T-cell (primary cell): Measurements from ENCODE around the gene AIG1. TPM values are rescaled to one million over a fixed set of nuclear protein-coding genes. Genes with fewer than 3 reads are reported as not detected.

Experiments
- ATAC-seq, 4 experiments: fragments of 200-7000 bp in 3 of 4; fragments of 150-1000 bp in 1 of 4; cut with Tn5 transposase; replicated peaks in 1 of 4; 1 replicate in 3 of 4; 2 replicates in 1 of 4; pipeline ENCODE4 v1.10.0; 2021; ENCODE audit warnings: moderate library complexity in 3 of 4, mild to moderate bottlenecking in 2 of 4, moderate number of reproducible peaks in 1 of 4
- CTCF ChIA-PET, 2 donors: fragments of 300-600 bp; sonication (Branson Sonifier 250); formaldehyde crosslinking; loops; one replicate each; lab custom pipeline; 2022; ENCODE audit warnings: antibody characterized with exemption in 2 of 2; lab: Charles Lee
- POLR2A ChIA-PET, 2 donors: fragments of 300-600 bp; sonication (Branson Sonifier 250); formaldehyde crosslinking; loops; one replicate each; lab custom pipeline; 2022; ENCODE audit warnings: antibody characterized with exemption in 2 of 2; lab: Charles Lee
- DNase-seq, 35 experiments: peaks; one replicate each; pipeline versions ENCODE4 v3.0.0 to v3.0.0-alpha.2; 2013 to 2023
- H3K27ac ChIP-seq: one replicate; pipeline ENCODE4 v1.5.1; 2013; ENCODE audit warnings: low read length
- H3K27me3 ChIP-seq, 2 experiments: replicated peaks in 1 of 2; 1 replicate in 1 of 2; 2 replicates in 1 of 2; pipeline versions ENCODE4 v1.6.1 to v1.7.0; 2013; ENCODE audit warnings: low read length in 1 of 2, mixed read lengths in 1 of 2; ENCODE audit not compliant: control insufficient read depth in 2 of 2, insufficient read depth in 2 of 2; ENCODE audit errors: extremely low read depth in 1 of 2
- H3K36me3 ChIP-seq, 2 donors: 1 replicate in 1 of 2; 2 replicates in 1 of 2; pipeline versions ENCODE4 v1.6.1 to v1.7.0; 2013; ENCODE audit warnings: low read length in 1 of 2; ENCODE audit not compliant: control insufficient read depth in 2 of 2, insufficient read depth in 1 of 2; ENCODE audit errors: extremely low read depth in 1 of 2
- H3K4me1 ChIP-seq, 2 experiments: 1 replicate in 1 of 2; 2 replicates in 1 of 2; pipeline versions ENCODE4 v1.6.1 to v1.7.0; 2013; ENCODE audit warnings: low read length in 2 of 2, mixed read lengths in 1 of 2; ENCODE audit not compliant: insufficient read depth in 2 of 2, control insufficient read depth in 1 of 2; ENCODE audit errors: extremely low read depth in 1 of 2
- H3K4me3 ChIP-seq, 2 donors: 1 replicate in 1 of 2; 2 replicates in 1 of 2; pipeline versions ENCODE4 v1.5.1 to v1.7.0; 2013; ENCODE audit warnings: mild to moderate bottlenecking in 2 of 2, low read length in 1 of 2, moderate library complexity in 1 of 2; ENCODE audit not compliant: control insufficient read depth in 1 of 2; ENCODE audit errors: extremely low read depth in 1 of 2
- H3K9me3 ChIP-seq: 2 replicates; pipeline ENCODE4 v1.7.0; 2013
- H3K27ac Mint-ChIP-seq, 2 donors: one replicate each; pipeline ENCODE4 v1.8.0; 2020 to 2021; ENCODE audit warnings: mild to moderate bottlenecking in 2 of 2, mixed read lengths in 2 of 2
- H3K27me3 Mint-ChIP-seq, 2 donors: one replicate each; pipeline ENCODE4 v1.8.0; 2021 to 2022; ENCODE audit warnings: mixed read lengths in 2 of 2
- H3K36me3 Mint-ChIP-seq: one replicate; pipeline ENCODE4 v1.8.0; 2021; ENCODE audit warnings: mixed read lengths
- H3K4me1 Mint-ChIP-seq, 3 donors: one replicate each; pipeline ENCODE4 v1.8.0; 2020 to 2022; ENCODE audit warnings: mixed read lengths in 3 of 3, mild to moderate bottlenecking in 1 of 3
- H3K4me3 Mint-ChIP-seq, 3 donors: one replicate each; pipeline ENCODE4 v1.8.0; 2020 to 2022; ENCODE audit warnings: mild to moderate bottlenecking in 3 of 3, mixed read lengths in 3 of 3, moderate library complexity in 3 of 3
- H3K9me3 Mint-ChIP-seq, 3 donors: one replicate each; pipeline ENCODE4 v1.8.0; 2020 to 2022; ENCODE audit warnings: mixed read lengths in 3 of 3
- WGBS: methylation state at CpG from one replicate; pipeline ENCODE4 v1.1.5; 2013; ENCODE audit warnings: missing lambda C conversion rate; ENCODE audit not compliant: insufficient coverage; 5-methylcytosine and 5-hydroxymethylcytosine counted together
- total RNA-seq, 35 experiments: library from RNA in 6 of 35; stranded (reverse) in 6 of 35; fragments of 120-200 nt in 1 of 35; gene quantifications; one replicate each; pipeline versions ENCODE4 v1.2.1 to v1.2.4 and lab custom pipeline; 2013 to 2026

AIG1 gene
- total RNA-seq, 5 donors from 2014 or later (not counting 1 experiment from before 2014, with no cell fraction given) = 6.0 to 13.4 (median 7.6) TPM

DNA sequence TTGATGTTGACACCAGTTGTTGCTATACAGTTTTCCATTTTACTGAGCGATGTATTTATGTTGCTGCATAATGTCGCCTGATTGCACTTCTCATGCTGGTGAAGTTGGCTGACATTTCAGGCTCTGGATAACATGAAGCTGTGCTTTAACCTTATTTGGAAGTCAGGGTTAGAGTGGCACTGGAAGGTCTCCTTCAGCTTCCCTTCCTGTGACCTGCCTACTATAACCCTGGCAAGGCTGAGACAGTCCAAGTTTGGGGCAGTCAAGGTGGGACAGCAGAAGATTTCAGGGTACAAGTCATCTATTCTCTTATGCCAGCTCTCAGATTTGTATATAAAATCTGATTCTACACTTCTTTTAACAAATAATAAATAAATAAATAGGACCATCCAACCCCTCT is 127.6 kb downstream of the AIG1 start:
- Histone ChIP-seq H3K27ac (no peak overlapping the region), H3K4me3 (no peak overlapping the region), H3K27me3 (no peaks in the 10 kb centered on the region), H3K4me1 (no peaks in the 10 kb centered on the region), H3K36me3 (peaks cover 0 to 4% of the 10 kb centered on the region in 2 donors), H3K9me3 (no peaks in the 10 kb centered on the region)
- no peak for DNase-seq
- H3K4me3 Mint-ChIP-seq = no peak overlapping the region
- H3K36me3 Mint-ChIP-seq = peaks cover 47% of the 10 kb centered on the region
- H3K27me3 Mint-ChIP-seq = no peaks in the 10 kb centered on the region
- no peak for ATAC-seq
- POLR2A ChIA-PET = interaction anchor here in 1 of 2 donors (0.6 kb wide), 1 partner anchor 21 kb away, joined by 4 read pairs; no protein-coding TSS in a partner anchor
- H3K9me3 Mint-ChIP-seq = no peaks in the 10 kb centered on the region
- no peak overlapping the region for H3K27ac Mint-ChIP-seq
- H3K4me1 Mint-ChIP-seq = no peaks in the 10 kb centered on the region
- CTCF ChIA-PET = no interaction called here
- WGBS = 100% methylated on average over 1 of the region's 2 CpGs

- ChIA-PET CTCF (no interaction called here), POLR2A (no interaction called here)
- no peaks in the 10 kb centered on the region for H3K9me3 ChIP-seq
- Mint-ChIP-seq H3K27ac (no peak overlapping the region), H3K36me3 (peaks cover 40% of the 10 kb centered on the region), H3K27me3 (no peaks in the 10 kb centered on the region), H3K4me3 (no peak overlapping the region), H3K9me3 (no peaks in the 10 kb centered on the region), H3K4me1 (no peaks in the 10 kb centered on the region)
- no peak overlapping the region for H3K4me3 ChIP-seq
- no peaks in the 10 kb centered on the region for H3K27me3 ChIP-seq
- ATAC-seq (no peak), DNase-seq (no peak)
- no peaks in the 10 kb centered on the region for H3K36me3 ChIP-seq
- H3K4me1 ChIP-seq = no peaks in the 10 kb centered on the region
- no peak overlapping the region for H3K27ac ChIP-seq
Observed at GRCh38 chr6:143191361-143191760, 130.7 kb downstream of the AIG1 start.

DNA sequence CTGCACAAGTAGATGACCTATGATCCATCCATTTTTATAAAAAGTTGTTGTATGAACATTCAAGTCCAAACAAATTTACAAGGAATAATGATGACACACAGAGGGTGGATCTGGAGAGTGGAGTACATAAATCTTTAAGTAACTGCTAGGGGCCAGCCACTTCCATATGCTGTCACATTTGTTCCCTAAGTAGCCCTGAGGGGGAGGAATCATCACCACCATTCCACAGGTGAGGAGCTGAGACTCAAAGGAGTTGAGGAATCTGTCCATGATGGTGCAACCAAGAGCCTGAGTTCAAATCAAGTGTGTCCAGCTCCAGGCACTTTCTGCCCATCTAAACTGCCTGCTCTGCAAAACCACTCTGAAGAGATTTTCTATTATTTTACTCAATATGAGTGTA is 132.1 kb downstream of the AIG1 start:
- H3K27ac ChIP-seq = no peak overlapping the region
- H3K9me3 ChIP-seq = no peaks in the 10 kb centered on the region
- POLR2A ChIA-PET = no interaction called here
- no peaks in the 10 kb centered on the region for H3K27me3 ChIP-seq
- no peak overlapping the region for H3K4me3 ChIP-seq
- CTCF ChIA-PET = no interaction called here
- no peaks in the 10 kb centered on the region for H3K4me1 ChIP-seq
- Mint-ChIP-seq H3K9me3 (no peaks in the 10 kb centered on the region), H3K4me1 (no peaks in the 10 kb centered on the region), H3K4me3 (no peak overlapping the region), H3K36me3 (peaks cover 37% of the 10 kb centered on the region), H3K27ac (no peak overlapping the region), H3K27me3 (no peaks in the 10 kb centered on the region)
- no peak for ATAC-seq
- H3K36me3 ChIP-seq = no peaks in the 10 kb centered on the region
- DNase-seq = no peak

- no peaks in the 10 kb centered on the region for H3K27me3 Mint-ChIP-seq
- no CpG with 5 or more reads among the region's 1 CpG for WGBS
- Histone ChIP-seq H3K9me3 (no peaks in the 10 kb centered on the region), H3K27me3 (no peaks in the 10 kb centered on the region), H3K27ac (no peak overlapping the region), H3K4me3 (no peak overlapping the region), H3K36me3 (no peaks in the 10 kb centered on the region), H3K4me1 (no peaks in the 10 kb centered on the region)
- ChIA-PET CTCF (no interaction called here), POLR2A (no interaction called here)
- H3K36me3 Mint-ChIP-seq = peaks cover 34% of the 10 kb centered on the region
- no peak overlapping the region for H3K27ac Mint-ChIP-seq
- DNase-seq (no peak), ATAC-seq (no peak)
- H3K4me1 Mint-ChIP-seq = no peaks in the 10 kb centered on the region
- no peaks in the 10 kb centered on the region for H3K9me3 Mint-ChIP-seq
- H3K4me3 Mint-ChIP-seq = no peak overlapping the region
Observed at GRCh38 chr6:143193571-143194094, 132.9 kb downstream of the AIG1 start.

DNA sequence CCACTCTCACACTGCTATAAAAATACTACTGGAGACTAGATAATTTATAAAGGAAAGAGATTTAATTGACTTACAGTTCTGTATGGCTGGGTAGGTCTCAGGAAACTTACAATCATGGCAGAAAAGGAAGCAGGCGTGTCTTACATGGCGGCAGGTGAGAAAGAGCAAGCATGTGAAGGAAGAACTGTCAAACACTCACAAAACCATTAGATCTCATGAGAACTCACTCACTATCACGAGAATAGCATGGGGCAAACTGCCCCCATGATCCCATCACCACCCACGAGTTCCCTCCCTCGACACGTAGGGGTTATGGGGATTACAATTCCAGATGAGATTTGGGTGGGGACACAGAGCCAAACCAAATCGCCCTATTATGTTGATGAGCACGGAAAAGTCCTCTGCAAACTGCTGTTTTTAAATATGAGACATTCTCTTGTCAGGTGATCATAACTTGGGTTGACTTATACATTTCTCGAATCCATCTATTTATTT is 133.5 kb downstream of the AIG1 start:
- Histone ChIP-seq H3K4me1 (no peaks in the 10 kb centered on the region), H3K4me3 (no peak overlapping the region), H3K9me3 (no peaks in the 10 kb centered on the region), H3K27ac (no peak overlapping the region), H3K36me3 (no peaks in the 10 kb centered on the region), H3K27me3 (no peaks in the 10 kb centered on the region)
- no peak overlapping the region for H3K4me3 Mint-ChIP-seq
- H3K27me3 Mint-ChIP-seq = no peaks in the 10 kb centered on the region
- ChIA-PET CTCF (no interaction called here), POLR2A (no interaction called here)
- no peak for DNase-seq
- peaks cover 34% of the 10 kb centered on the region for H3K36me3 Mint-ChIP-seq
- WGBS = 100% methylated on average over 1 of the region's 9 CpGs
- H3K4me1 Mint-ChIP-seq = no peaks in the 10 kb centered on the region
- no peaks in the 10 kb centered on the region for H3K9me3 Mint-ChIP-seq
- H3K27ac Mint-ChIP-seq = no peak overlapping the region
- no peak for ATAC-seq

DNA sequence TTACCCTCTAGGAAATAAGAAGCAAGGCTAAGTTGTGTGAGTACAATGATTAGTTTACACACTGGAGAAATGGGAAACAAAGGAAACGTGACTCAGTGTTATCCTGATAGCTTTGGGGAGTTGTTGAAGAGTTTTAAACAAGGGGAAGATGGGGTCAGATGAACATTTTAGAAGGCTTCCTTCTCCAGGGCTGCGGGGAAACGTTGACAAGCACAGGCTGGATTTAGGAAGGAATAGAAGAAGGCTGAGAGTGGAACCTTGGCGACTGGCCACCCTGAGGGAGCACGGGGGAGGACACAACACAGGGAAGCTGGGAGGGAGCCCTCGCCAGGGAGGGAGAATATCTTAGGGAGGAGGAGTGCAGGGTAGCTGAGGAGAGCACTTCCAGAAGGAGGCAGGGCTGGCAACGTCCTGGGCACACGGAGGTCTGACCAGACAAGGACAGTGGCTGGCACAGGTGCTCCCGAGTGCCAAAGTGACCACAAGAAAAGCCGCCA is 134.7 kb downstream of the AIG1 start:
- Histone ChIP-seq H3K4me1 (no peaks in the 10 kb centered on the region), H3K9me3 (no peaks in the 10 kb centered on the region), H3K36me3 (no peaks in the 10 kb centered on the region), H3K27me3 (no peaks in the 10 kb centered on the region), H3K4me3 (no peak overlapping the region), H3K27ac (no peak overlapping the region)
- POLR2A ChIA-PET = no interaction called here
- 89% methylated on average over 9 of the region's 10 CpGs for WGBS
- Mint-ChIP-seq H3K4me1 (no peaks in the 10 kb centered on the region), H3K4me3 (no peak overlapping the region), H3K27me3 (no peaks in the 10 kb centered on the region), H3K27ac (no peak overlapping the region), H3K36me3 (peaks cover 37% of the 10 kb centered on the region), H3K9me3 (no peaks in the 10 kb centered on the region)
- CTCF ChIA-PET = no interaction called here
- DNase-seq (no peak), ATAC-seq (no peak)
